HCT116 (cell line): ENCODE results near the gene UBL4B. TPM values are rescaled to one million over a fixed set of nuclear protein-coding genes. Genes with fewer than 3 reads are reported as not detected.

Experiments
- ATAC-seq: fragments of 200-7000 bp; cut with Tn5 transposase; 2 replicates; pipeline ENCODE4 v1.9.1; 2020; ENCODE audit warnings: mild to moderate bottlenecking, moderate library complexity
- BruUV-seq: library from RNA; stranded (reverse); fragments of 400-500 nt; replicated peaks from 2 replicates; lab custom pipeline; 2021; lab: Mats Ljungman, UMichigan
- CTCF ChIA-PET: fragments of 300-600 bp; sonication (Branson Sonifier 250); formaldehyde crosslinking; loops from one replicate; lab custom pipeline; 2021; ENCODE audit warnings: antibody characterized with exemption; lab: Charles Lee
- POLR2A ChIA-PET: fragments of 300-600, 350-600 bp; sonication (Branson Sonifier 250); formaldehyde crosslinking; loops from one replicate; lab custom pipeline; 2021; ENCODE audit warnings: antibody characterized with exemption; lab: Charles Lee
- RAD21 ChIA-PET, 2 experiments: fragments of 300-600 bp; sonication (Branson Sonifier 250); formaldehyde crosslinking; loops; one replicate each; lab custom pipeline; 2023; ENCODE audit warnings: low total read pairs in 2 of 2; ENCODE audit not compliant: uncharacterized antibody in 2 of 2, unreplicated experiment in 2 of 2, low non-redundant PET in 1 of 2; lab: Charles Lee
- DNase-seq: peaks from one replicate; pipeline ENCODE4 v3.0.0-alpha.2; 2010; ENCODE audit warnings: low read depth, low spot score
- H2AFZ ChIP-seq: fragments of 200-600 bp; shearing (Covaris generic), sonication (generic); 2 replicates; pipeline ENCODE4 v1.6.1; 2017; ENCODE audit warnings: low read depth, mixed run types, mixed read lengths, antibody characterized with exemption, low read length; ENCODE audit not compliant: poor library complexity, severe bottlenecking
- H3K27ac ChIP-seq: 2 replicates; pipeline ENCODE4 v1.5.1; 2012; ENCODE audit warnings: low read depth, low read length
- H3K27me3 ChIP-seq: fragments of 200-600 bp; sonication (generic); 2 replicates; pipeline ENCODE4 v1.6.1; 2016; ENCODE audit warnings: mixed run types, low read length, mixed read lengths; ENCODE audit not compliant: insufficient read depth
- H3K36me3 ChIP-seq, 2 experiments: fragments of 200-500 bp in 1 of 2; fragments of 200-600 bp in 1 of 2; sonication (Bioruptor generic) in 1 of 2; sonication (generic) in 1 of 2; 2 replicates each; pipeline versions ENCODE4 v1.5.1 to v1.6.1; 2014 to 2016; ENCODE audit warnings: low read length in 2 of 2, inconsistent platforms in 1 of 2, mixed read lengths in 1 of 2, mixed run types in 1 of 2; ENCODE audit not compliant: insufficient read depth in 2 of 2, control insufficient read depth in 1 of 2
- H3K4me1 ChIP-seq, 2 experiments: fragments of 200-600 bp in 1 of 2; sonication (generic) in 1 of 2; 2 replicates each; pipeline versions ENCODE4 v1.5.1 to v1.6.1; 2012 to 2017; ENCODE audit warnings: low read length in 2 of 2, inconsistent platforms in 1 of 2, mild to moderate bottlenecking in 1 of 2, mixed read lengths in 1 of 2, mixed run types in 1 of 2, moderate library complexity in 1 of 2; ENCODE audit not compliant: insufficient read depth in 2 of 2, control insufficient read depth in 1 of 2
- H3K4me2 ChIP-seq: fragments of 200-600 bp; sonication (generic); 2 replicates; pipeline ENCODE4 v1.6.1; 2017; ENCODE audit warnings: mixed run types, low read length, mixed read lengths
- H3K4me3 ChIP-seq, 2 experiments: fragments of 200-600 bp in 1 of 2; sonication (generic) in 1 of 2; replicated peaks in 1 of 2; 2 replicates each; pipeline ENCODE4 v1.5.1; 2011 to 2016; ENCODE audit warnings: low read length in 2 of 2, control low read depth in 1 of 2, low read depth in 1 of 2, mild to moderate bottlenecking in 1 of 2, mixed read lengths in 1 of 2, mixed run types in 1 of 2
- H3K79me2 ChIP-seq: fragments of 200-600 bp; sonication (generic); 2 replicates; pipeline ENCODE4 v1.6.1; 2017; ENCODE audit warnings: mild to moderate bottlenecking, mixed run types, low read length, moderate library complexity, mixed read lengths; ENCODE audit not compliant: insufficient read depth
- H3K9ac ChIP-seq: fragments of 200-600 bp; sonication (generic); 2 replicates; pipeline ENCODE4 v1.6.1; 2016; ENCODE audit warnings: low read length, mixed read lengths
- H3K9me2 ChIP-seq: fragments of 200-600 bp; sonication (generic), shearing (Covaris generic); 2 replicates; pipeline ENCODE4 v1.6.1; 2017; ENCODE audit warnings: mixed run types, mild to moderate bottlenecking, moderate library complexity; ENCODE audit not compliant: insufficient read depth
- H3K9me3 ChIP-seq, 2 experiments: fragments of 200-500 bp in 1 of 2; fragments of 200-600 bp in 1 of 2; sonication (Bioruptor generic) in 1 of 2; sonication (generic) in 1 of 2; 2 replicates each; pipeline ENCODE4 v1.6.1; 2014 to 2017; ENCODE audit warnings: low read length in 2 of 2, mixed read lengths in 2 of 2, inconsistent platforms in 1 of 2, low read depth in 1 of 2, mild to moderate bottlenecking in 1 of 2, mixed run types in 1 of 2, moderate library complexity in 1 of 2; ENCODE audit not compliant: control insufficient read depth in 1 of 2, insufficient read depth in 1 of 2
- H4K20me1 ChIP-seq: fragments of 200-600 bp; sonication (generic), shearing (Covaris generic); 2 replicates; pipeline ENCODE4 v1.6.1; 2017; ENCODE audit warnings: mixed run types, mild to moderate bottlenecking, moderate library complexity; ENCODE audit not compliant: insufficient read depth
- EZH2phosphoT487 ChIP-seq: fragments of 200-600 bp; IDR thresholded peaks from 2 replicates; pipeline ENCODE4 v1.6.1; 2018; ENCODE audit warnings: antibody characterized with exemption, borderline replicate concordance
- RAD21 ChIP-seq: IDR thresholded peaks from 2 replicates; pipeline ENCODE4 v1.6.1; 2012; ENCODE audit warnings: low read depth, mild to moderate bottlenecking
- SIN3A ChIP-seq: IDR thresholded peaks from 2 replicates; pipeline ENCODE4 v1.6.1; 2012; ENCODE audit warnings: low read depth
- SP1 ChIP-seq: IDR thresholded peaks from 2 replicates; pipeline ENCODE4 v1.6.1; 2012; ENCODE audit warnings: low read depth
- ZFX ChIP-seq: fragments of 450-650 bp; IDR thresholded peaks from 2 replicates; pipeline ENCODE4 v1.6.1; 2017
- intact Hi-C: fragments of 100-400 bp; cut with micrococcal nuclease; formaldehyde crosslinking; loops from 2 replicates; pipeline ENCODE4 v1.10.0; 2022
- total RNA-seq: library from RNA; stranded (reverse); gene quantifications from one replicate; pipeline ENCODE4 v1.2.1, GENCODE V29; 2021; ENCODE audit not compliant: unreplicated experiment
- TF ChIP-seq, protein P1 (sequence below), 3 experiments: fragments of 200-600 bp in 1 of 3; sonication (generic) in 1 of 3; IDR thresholded peaks in 2 of 3; conservative IDR thresholded peaks in 1 of 3; 2 replicates each; pipeline ENCODE4 v1.5.1; 2012 to 2017; ENCODE audit warnings: low read depth in 2 of 3, low read length in 2 of 3, antibody characterized with exemption in 1 of 3, borderline replicate concordance in 1 of 3, control low read depth in 1 of 3, mild to moderate bottlenecking in 1 of 3, mixed read lengths in 1 of 3, mixed run types in 1 of 3, moderate library complexity in 1 of 3; ENCODE audit not compliant: insufficient read depth in 1 of 3
- TF ChIP-seq, protein P2 (sequence below): IDR thresholded peaks from 2 replicates; pipeline ENCODE4 v1.6.1; 2012; ENCODE audit warnings: low read depth

Gene UBL4B
- total RNA-seq, 1 experiment from 2014 or later = 0.57 TPM

DNA sequence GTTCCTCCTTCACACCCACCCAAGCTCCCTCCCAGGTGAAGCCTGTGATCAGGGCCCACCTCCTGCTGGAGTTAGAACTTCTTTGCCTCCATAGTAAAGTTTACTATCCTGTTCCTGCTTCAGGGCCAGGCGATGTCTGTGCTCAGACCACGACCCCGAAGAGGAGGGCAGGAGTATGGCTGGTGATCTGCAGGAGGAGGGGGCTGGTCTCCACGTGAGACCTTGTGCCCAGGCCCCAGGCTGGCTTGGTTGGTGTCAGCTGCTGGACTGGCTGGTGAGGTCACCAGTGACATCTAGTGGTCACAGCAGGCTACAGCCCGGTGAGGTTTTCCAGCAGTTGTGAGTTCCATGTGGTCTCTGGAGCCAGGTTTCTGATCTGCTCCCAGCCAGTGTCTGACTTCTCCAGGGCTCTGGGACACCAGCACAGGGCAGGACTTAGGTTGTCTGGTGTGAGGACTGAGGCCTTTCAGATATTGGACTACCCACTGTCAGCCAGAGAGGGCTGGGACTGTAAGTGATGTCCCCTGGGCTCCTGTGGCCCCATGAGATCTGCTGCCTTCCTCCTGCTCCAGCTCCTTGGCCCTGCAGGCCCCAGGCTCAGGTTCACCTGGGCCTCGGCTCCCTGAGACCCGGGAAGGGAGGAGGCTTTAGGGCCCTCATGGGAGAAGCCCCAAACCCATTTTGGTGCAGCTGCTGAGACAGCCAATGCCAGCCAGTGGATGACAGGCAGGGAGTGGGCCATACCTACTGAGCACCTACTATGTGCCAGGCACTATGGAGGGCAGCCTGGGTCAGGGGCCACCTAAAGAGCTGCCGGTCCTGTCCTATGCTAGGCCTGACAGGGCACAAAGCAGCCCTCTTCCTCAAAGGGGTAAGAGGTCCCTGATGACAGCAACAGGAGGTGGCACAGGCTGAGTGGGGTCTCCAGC lies 6.0 kb upstream of the UBL4B start:
- RAD21 ChIA-PET = interaction anchor here in 1 of 2 experiments (0.9 kb wide), 1 partner anchor 18 kb away, joined by 4 read pairs; no protein-coding TSS in a partner anchor
- DNase-seq = peak; percentile 35
- peaks cover 3% of the 10 kb centered on the region; the same call in 1 of the 2 replicates for H3K27me3 ChIP-seq
- TF ChIP-seq SIN3A (no peak), SP1 (no peak), ZFX (no peak), EZH2phosphoT487 (no peak), RAD21 (peak; percentile 86)
- TF ChIP-seq, protein P1, sequence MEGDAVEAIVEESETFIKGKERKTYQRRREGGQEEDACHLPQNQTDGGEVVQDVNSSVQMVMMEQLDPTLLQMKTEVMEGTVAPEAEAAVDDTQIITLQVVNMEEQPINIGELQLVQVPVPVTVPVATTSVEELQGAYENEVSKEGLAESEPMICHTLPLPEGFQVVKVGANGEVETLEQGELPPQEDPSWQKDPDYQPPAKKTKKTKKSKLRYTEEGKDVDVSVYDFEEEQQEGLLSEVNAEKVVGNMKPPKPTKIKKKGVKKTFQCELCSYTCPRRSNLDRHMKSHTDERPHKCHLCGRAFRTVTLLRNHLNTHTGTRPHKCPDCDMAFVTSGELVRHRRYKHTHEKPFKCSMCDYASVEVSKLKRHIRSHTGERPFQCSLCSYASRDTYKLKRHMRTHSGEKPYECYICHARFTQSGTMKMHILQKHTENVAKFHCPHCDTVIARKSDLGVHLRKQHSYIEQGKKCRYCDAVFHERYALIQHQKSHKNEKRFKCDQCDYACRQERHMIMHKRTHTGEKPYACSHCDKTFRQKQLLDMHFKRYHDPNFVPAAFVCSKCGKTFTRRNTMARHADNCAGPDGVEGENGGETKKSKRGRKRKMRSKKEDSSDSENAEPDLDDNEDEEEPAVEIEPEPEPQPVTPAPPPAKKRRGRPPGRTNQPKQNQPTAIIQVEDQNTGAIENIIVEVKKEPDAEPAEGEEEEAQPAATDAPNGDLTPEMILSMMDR (IDR thresholded peaks at IDR 0.05 in 2 of 3, conservative IDR thresholded peaks at IDR 0.05 in 1 of 3; ENCODE audit: borderline replicate concordance in 1 of 3, insufficient read depth in 1 of 3, low read depth in 2 of 3, low read length in 2 of 3) = peak; percentile 65 to 95 (median 94)
- TF ChIP-seq, protein P2, sequence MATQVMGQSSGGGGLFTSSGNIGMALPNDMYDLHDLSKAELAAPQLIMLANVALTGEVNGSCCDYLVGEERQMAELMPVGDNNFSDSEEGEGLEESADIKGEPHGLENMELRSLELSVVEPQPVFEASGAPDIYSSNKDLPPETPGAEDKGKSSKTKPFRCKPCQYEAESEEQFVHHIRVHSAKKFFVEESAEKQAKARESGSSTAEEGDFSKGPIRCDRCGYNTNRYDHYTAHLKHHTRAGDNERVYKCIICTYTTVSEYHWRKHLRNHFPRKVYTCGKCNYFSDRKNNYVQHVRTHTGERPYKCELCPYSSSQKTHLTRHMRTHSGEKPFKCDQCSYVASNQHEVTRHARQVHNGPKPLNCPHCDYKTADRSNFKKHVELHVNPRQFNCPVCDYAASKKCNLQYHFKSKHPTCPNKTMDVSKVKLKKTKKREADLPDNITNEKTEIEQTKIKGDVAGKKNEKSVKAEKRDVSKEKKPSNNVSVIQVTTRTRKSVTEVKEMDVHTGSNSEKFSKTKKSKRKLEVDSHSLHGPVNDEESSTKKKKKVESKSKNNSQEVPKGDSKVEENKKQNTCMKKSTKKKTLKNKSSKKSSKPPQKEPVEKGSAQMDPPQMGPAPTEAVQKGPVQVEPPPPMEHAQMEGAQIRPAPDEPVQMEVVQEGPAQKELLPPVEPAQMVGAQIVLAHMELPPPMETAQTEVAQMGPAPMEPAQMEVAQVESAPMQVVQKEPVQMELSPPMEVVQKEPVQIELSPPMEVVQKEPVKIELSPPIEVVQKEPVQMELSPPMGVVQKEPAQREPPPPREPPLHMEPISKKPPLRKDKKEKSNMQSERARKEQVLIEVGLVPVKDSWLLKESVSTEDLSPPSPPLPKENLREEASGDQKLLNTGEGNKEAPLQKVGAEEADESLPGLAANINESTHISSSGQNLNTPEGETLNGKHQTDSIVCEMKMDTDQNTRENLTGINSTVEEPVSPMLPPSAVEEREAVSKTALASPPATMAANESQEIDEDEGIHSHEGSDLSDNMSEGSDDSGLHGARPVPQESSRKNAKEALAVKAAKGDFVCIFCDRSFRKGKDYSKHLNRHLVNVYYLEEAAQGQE = no peak
- TF ChIP-seq, all 23 proteins: peak for 2
- peak; percentile 99 for ATAC-seq
- Histone ChIP-seq H3K79me2 (no peaks in the 10 kb centered on the region), H4K20me1 (no peaks in the 10 kb centered on the region), H3K36me3 (no peaks in the 10 kb centered on the region), H3K9ac (peak overlapping the region; percentile 21; the same call in 1 of the 2 replicates), H3K4me3 (no peak overlapping the region), H2AFZ (peak overlapping the region; percentile 13), H3K9me3 (no peaks in the 10 kb centered on the region), H3K27ac (no peak overlapping the region), H3K4me1 (peaks cover 0 to 4% of the 10 kb centered on the region in 2 experiments; a peak in 1 of 4 replicates), H3K9me2 (no peaks in the 10 kb centered on the region), H3K4me2 (0 out of 2 replicates have a peak overlapping the region, but pooled peaks have one; percentile 6)
- ChIA-PET POLR2A (interaction anchor here (0.9 kb wide), 1 partner anchor 72 kb away, joined by 3 read pairs; the partner anchor contains the start of gene STRIP1), CTCF (interaction anchor here (0.6 to 6.9 kb wide), 12 partner anchors 10 to 467 kb away, joined by 3 to 57 read pairs (median 7); partner anchors contain the start of genes SLC6A17 and STRIP1)
- BruUV-seq = no TSS peak
- intact Hi-C loops = loop anchor here (1.0 kb wide), 1 partner anchor 52 kb away; no protein-coding TSS in a partner anchor
